ENCODE results near the gene SMOC2.
"Not testable (repeated sequence)": the region's sequence is repeated elsewhere in the genome, so short reads cannot be mapped to it uniquely, and the experiment has no call there.

SMOC2 gene

DNA sequence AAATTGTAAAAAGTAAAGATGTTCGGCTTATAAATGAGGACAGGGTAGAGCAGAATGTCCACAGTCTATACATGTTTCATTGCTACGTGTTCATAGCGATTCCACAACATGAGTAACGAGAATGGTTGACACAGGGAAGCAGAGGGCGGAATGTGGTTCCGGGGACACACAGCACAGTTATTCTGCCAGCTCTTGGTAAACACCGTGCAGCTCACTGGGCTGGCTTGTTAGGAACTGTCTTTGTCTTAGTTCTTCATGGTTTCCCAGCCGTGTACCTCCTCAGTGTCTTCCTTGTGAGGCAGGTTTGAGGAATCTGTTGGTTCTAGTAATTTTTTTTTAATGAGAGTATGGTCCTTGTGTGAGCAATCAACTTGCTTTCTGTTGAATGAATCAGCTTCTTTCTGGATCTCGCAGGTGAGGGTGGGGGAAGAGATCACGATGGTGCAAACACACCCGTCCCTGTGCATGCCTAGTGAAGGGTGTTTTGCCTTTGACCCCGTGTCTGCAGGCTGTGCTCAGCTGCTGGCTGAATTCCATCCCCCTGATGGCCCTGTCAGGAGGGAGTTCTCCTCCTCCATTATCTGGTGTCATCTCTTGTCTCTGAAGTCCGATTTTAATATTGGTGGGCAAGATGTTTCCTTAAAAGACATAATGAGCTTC lies 168.2 kb downstream of the SMOC2 start:
- DNase-seq = no peak

DNA sequence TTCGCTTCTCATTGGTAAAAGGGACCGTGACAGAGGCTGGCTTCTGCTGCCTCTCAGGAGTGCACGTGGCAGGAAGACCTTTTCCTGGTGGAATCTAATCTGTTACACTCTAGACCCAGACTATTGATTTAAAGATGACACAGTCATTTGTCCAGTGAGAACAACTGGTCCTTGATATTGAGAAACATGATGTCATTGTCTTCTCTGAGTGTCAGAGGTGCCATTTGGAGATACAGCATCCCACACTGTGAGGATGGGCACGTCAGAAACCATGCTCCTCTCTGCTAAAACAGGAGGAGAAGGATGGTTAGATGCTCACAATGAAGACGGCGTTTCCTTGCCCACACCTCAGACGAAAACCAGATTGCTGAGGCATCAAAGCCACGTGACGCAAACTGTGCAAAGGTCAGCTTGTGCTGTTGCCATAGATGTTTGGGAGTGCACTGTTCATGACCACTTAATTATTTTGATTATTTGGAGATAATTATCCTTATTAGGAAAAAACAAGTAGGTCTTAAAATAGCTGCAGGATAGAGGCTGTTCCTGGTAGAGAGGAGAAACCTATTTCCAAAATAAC lies 169.0 kb downstream of the SMOC2 start:
- no peak for DNase-seq

DNA sequence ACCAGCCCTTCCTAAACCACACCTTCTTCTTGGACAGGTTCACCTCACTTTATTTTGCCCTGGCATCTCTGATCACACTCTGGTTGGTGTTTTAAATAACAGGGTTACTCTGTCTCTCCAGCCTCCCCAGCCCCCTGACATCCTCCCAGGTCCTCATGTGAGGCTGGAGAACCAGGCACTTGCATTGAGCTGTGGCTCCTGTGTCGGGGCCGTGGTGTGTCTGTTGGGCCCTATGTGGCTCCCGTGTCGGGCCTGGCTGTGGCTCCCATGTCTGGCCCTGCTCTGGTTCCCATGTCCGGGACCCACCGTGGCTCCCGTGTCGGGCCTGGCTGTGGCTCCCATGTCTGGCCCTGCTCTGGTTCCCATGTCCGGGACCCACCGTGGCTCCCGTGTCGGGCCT lies 170.0 kb downstream of the SMOC2 start:
- DNase-seq = not testable (repeated sequence)

GRCh38 chr6:168611691-168612090 lies 170.7 kb downstream of the SMOC2 start:
- DNase-seq = no peak

DNA sequence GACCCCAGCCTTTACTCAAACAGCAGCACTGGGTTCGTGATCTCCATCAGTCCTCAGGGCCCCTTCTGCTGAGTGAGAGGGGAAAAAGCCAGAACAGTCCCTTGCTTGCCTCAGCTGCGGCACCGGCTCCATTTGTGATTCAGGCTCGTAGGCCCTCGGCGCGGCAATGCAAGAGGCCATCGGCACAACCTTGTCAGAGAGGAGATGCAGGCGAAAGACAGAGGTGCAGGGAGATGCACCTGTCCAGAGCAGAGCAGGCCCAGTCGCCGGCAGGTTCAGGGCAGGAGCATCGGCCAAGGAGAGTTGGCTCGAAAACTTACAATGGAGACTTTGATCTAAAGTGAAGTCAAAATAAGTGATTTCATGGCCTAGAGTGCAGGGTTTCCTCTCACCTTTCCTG lies 171.6 kb downstream of the SMOC2 start:
- DNase-seq = no peak

DNA sequence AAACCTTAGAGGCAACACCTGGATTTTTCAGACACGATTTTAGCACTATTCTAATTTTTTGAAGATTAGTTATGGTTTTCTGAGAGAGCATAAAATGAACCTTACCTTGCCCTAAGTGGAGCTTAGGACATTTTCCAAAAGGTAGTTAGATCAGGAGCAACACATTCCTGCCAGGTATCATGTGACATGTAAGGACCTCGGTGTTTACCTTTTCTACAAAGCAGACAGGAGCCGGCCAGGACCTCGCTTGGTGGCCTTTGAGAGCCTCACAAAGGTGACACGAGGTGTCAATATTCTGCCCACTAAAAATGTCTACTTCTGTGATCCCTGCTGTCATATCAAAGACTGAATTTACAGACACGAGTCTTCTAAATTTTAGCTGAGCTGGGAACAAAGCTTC lies 174.9 kb downstream of the SMOC2 start:
- DNase-seq = no peak

GRCh38 chr6:168616816-168617765 lies 176.1 kb downstream of the SMOC2 start:
- peak in 1 of 2 experiments; percentile 31 for DNase-seq

DNA sequence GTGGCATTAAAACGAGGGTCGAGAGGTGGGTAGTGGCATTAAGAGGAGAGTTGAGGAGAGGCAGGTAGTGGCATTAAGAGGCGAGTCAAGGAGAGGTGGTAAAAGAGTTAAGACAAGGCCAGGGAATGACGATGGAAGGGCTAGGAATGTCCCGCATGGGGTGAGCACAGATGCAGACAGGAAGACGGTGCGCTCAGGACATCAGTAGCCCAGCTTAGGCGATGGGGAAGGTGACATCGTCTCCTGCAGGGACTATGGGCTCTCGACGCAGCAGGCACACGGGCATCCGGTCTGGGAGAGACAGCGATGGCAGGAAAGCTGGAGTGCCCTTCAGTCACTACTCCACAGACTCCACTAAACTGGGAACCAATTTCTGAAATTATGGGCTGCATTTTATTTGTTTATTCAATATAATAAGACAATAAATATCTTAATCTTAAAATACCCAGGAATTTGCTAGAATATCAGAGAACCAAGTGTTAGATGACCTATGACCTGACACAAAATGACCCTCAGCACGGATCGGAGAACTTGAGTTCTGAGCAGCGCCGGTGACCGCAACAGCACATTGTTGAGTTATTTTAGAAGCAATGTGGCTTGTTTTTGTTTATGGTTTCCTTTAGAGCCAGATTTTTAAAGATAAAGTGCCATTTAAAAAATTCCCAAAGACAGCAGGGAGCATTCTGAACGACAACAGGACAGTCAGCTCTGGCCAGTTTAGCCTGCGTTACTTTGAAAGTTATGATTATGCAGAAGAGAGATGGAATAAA lies 177.7 kb downstream of the SMOC2 start:
- no peak for DNase-seq

DNA sequence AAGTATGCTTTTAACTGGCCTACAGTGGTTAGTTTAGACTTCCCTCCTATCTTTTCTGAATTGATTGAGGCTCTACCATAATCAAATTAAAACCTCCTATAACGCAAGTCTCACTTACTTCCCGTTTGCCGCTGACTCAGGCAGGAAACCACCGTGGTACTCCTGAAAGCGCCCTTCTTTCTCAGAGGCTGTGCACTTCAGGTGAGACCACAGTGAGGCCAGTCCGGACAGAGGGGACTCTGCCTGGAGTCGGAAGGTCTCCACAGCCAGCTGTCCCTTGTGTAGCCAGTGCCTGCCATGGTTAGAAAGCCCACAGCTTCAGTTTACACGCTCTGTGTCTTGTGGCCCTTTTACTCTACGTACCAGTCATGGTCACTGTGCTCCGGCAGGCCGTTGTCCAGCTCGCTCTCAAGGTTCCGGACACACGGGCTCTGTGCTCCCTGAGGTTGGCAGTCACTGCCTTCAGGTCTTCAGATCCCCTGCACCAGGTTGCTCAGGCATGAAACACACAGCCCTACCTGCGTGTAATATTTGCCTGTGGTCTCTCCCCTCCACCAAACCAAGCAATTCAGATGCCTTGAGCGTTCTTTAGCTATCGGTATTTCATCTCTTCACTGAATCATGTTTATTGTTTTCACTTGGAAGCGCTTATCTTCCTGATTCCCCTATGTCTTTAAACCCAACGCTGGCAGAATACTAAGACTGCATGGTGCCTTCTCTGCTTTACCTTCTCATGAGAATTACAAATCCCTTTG lies 178.8 kb downstream of the SMOC2 start:
- DNase-seq = peak in 1 of 2 experiments; percentile 15

DNA sequence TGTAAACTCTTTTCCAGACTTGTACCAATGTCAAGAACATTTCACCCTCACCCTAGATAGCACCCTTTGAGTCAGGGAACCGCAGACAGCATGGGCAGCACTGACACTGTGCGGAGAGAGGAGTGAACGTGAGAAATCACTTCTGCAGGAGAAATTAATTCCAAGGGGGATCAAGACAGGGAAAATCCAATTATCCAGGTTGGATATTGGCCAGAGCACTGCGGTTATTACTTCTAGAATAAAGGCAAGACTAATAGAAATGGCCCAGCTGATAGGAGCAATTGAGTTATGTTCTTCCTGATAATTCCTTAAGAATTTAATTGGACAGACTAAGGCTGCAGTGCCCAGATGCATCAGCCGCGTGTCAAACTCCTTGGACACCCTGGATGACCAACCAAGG lies 179.6 kb downstream of the SMOC2 start:
- DNase-seq = no peak

GRCh38 chr6:168623736-168624135 lies 182.8 kb downstream of the SMOC2 start:
- no peak for DNase-seq

DNA sequence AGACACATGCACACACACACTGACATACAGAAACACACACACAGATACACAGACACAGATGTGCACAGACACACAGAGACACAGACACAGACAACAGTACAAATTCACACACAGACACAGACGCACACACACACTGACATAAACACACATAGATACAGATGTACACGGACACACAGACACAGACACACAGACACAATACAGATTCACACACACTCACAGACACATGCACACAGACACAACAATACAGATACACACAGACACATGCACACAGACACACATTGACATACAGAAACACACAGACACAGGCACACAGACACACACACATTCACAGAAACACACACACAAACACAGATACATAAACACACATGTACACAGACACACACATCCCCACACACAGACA lies 183.6 kb downstream of the SMOC2 start:
- no peak for DNase-seq

- DNase-seq = no peak
Measured at GRCh38 chr6:168624948-168625347, 184.0 kb downstream of the SMOC2 start.

DNA sequence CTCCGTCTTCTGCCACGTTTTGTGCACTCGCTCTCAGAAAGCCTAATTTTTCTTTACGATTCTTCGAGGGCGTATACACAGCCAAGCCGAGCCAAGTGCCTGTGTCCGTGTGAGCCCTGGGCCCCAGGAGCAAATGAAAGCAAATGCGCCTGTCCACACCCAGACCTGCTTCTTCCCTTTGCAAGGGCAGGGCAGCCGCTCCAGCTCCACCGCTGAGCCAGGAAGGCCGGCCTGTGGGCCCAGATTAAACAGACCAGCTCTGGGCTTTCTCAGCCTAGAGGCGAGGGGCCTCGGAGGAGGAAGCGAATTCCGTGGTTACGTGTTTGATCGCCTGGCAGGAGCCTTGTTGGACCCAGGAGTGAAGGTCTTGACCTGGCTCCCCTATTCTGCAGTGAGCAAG lies 184.6 kb downstream of the SMOC2 start:
- no peak for DNase-seq

GRCh38 chr6:168626046-168626602 lies 185.1 kb downstream of the SMOC2 start:
- no peak for DNase-seq

DNA sequence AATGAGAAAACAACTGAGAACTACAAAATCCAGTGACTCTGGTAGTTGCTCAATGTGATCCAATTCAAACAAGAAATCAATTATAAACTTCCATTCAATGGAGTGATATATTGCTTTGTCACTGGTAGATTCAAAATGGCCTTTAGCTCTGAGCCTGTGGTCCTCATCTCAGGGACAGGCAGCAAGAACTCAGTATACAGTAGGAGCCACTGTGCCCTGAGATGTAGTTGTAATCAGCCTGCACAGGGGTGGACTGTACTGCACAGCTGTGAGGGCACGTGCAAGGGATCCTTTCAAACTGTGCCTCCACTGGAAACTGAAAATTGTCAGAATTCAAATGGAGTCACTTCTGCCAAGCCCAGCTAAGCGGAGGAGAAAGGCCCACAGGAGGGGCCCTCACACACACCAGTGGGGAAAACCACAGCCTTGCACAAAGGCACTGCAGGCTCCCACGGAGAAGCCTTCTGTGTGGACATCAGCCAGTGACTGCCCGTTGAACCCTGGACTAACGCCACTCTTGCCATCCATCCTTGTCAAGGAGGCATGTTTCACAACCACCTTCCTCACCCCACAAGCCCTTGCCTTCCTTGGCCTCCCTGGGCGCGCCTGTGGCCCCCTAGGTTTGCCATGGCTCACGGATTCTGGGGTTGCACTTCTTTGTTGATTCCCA lies 186.7 kb downstream of the SMOC2 start:
- no peak for DNase-seq

DNA sequence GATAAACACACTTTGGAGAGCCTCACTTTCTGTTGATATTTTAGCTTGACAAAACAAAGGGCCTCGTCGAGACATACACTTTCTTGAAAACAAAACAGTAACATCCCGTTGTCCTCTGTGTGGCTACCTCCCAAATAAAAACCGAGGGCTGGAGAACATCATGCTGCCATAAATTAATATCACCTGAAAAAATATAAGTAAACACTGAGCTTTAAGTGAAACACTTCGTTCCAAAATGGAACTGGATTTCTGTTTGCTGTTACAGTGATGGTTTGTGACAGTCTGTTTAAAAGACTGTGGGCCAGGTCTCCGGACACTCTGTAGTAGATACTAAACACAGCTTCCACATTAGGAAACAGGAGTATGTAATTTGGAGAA lies 187.2 kb downstream of the SMOC2 start:
- no peak for DNase-seq

DNA sequence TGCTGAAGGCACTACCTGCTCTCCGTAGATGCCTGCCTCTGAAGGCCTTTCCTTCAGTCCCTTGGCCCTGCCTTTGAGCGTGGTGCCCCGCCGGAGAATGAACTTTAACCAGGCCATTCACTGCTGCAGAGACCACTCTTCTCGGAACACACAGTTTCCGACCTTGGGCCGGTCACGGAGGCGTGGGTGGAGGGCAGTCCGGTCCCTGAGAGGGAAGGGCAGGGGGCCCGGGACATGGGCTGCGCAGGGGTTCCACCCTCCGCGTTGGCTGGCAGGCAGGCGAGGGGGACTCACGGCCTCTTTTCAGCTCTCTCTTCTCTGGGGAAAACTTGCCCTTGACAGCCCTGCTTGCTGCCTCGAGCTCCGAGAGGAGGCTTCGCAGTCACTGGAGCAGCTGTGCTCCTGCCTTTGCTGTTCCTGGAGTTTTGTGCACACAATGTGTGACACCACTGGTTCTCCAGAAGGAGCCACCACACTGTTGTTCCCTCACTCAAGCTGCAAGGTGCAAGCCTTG lies 187.8 kb downstream of the SMOC2 start:
- DNase-seq = no peak

GRCh38 chr6:168631564-168631963 lies 190.6 kb downstream of the SMOC2 start:
- no peak for DNase-seq

- no peak for DNase-seq
Measured at GRCh38 chr6:168632694-168633093, 191.7 kb downstream of the SMOC2 start.
